B cell (primary cell): Measurements from ENCODE around the gene RAB3IP. TPM values are rescaled to one million over a fixed set of nuclear protein-coding genes. Genes with fewer than 3 reads are reported as not detected.

Experiments used
- ATAC-seq: fragments of 200-7000 bp; cut with Tn5 transposase; one replicate; pipeline ENCODE4 v1.10.0; 2021; ENCODE audit warnings: low read depth, mild to moderate bottlenecking, moderate number of reproducible peaks, moderate library complexity
- CTCF ChIA-PET: fragments of 350-600 bp; sonication (Branson Sonifier 250); formaldehyde crosslinking; loops from one replicate; lab custom pipeline; 2021; ENCODE audit warnings: antibody characterized with exemption, inconsistent platforms; lab: Charles Lee
- POLR2A ChIA-PET: fragments of 350-600 bp; sonication (Branson Sonifier 250); formaldehyde crosslinking; loops from one replicate; lab custom pipeline; 2021; ENCODE audit warnings: antibody characterized with exemption; lab: Charles Lee
- DNase-seq: peaks from one replicate; pipeline ENCODE4 v3.0.0; 2013
- H2AFZ ChIP-seq: 2 replicates; pipeline ENCODE4 v1.6.1; 2012; ENCODE audit warnings: mild to moderate bottlenecking, low read depth, low read length; ENCODE audit not compliant: insufficient read depth, poor library complexity, severe bottlenecking
- H3K27ac ChIP-seq, 2 donors: 1 replicate in 1 of 2; 2 replicates in 1 of 2; pipeline ENCODE4 v1.5.1; 2012 to 2013; ENCODE audit warnings: low read length in 2 of 2, mild to moderate bottlenecking in 2 of 2, moderate library complexity in 1 of 2
- H3K27me3 ChIP-seq, 4 experiments: fragments of 200-600 bp in 1 of 4; sonication (generic) in 1 of 4; replicated peaks in 1 of 4; 1 replicate in 2 of 4; 2 replicates in 2 of 4; pipeline versions ENCODE4 v1.6.1 to v1.7.0; 2013 to 2016; ENCODE audit warnings: low read length in 3 of 4, mild to moderate bottlenecking in 2 of 4, mixed read lengths in 1 of 4, moderate library complexity in 1 of 4; ENCODE audit not compliant: insufficient read depth in 4 of 4, control insufficient read depth in 3 of 4; ENCODE audit errors: control extremely low read depth in 1 of 4
- H3K36me3 ChIP-seq, 2 experiments: replicated peaks in 1 of 2; 1 replicate in 1 of 2; 2 replicates in 1 of 2; pipeline versions ENCODE4 v1.6.1 to v1.7.1; 2013; ENCODE audit warnings: low read length in 1 of 2; ENCODE audit not compliant: insufficient read depth in 2 of 2, control insufficient read depth in 1 of 2; ENCODE audit errors: control extremely low read depth in 1 of 2, extremely low read depth in 1 of 2
- H3K4me1 ChIP-seq, 2 donors: fragments of 200-600 bp in 1 of 2; sonication (generic) in 1 of 2; 1 replicate in 1 of 2; 2 replicates in 1 of 2; pipeline versions ENCODE4 v1.5.1 to v1.6.1; 2013 to 2017; ENCODE audit warnings: low read length in 2 of 2; ENCODE audit not compliant: control insufficient read depth in 2 of 2, insufficient read depth in 2 of 2
- H3K4me2 ChIP-seq: replicated peaks from 2 replicates; pipeline ENCODE3; 2012; ENCODE audit warnings: mild to moderate bottlenecking, low read depth, low read length; ENCODE audit not compliant: poor library complexity, severe bottlenecking
- H3K4me3 ChIP-seq, 5 experiments: fragments of 200-600 bp in 1 of 5; sonication (generic) in 1 of 5; 1 replicate in 3 of 5; 2 replicates in 2 of 5; pipeline versions ENCODE4 v1.5.1 to v1.7.0; 2011 to 2016; ENCODE audit warnings: low read length in 4 of 5, mild to moderate bottlenecking in 4 of 5, low read depth in 2 of 5, control low read depth in 1 of 5, moderate library complexity in 1 of 5; ENCODE audit not compliant: insufficient read depth in 1 of 5; ENCODE audit errors: control extremely low read depth in 1 of 5, extremely low read depth in 1 of 5
- H3K79me2 ChIP-seq: fragments of 200-600 bp; sonication (generic); one replicate; pipeline ENCODE4 v1.6.0; 2016; ENCODE audit warnings: low read length; ENCODE audit not compliant: control insufficient read depth, insufficient read depth
- H3K9ac ChIP-seq: fragments of 200-600 bp; sonication (generic); 2 replicates; pipeline ENCODE4 v1.6.1; 2017; ENCODE audit warnings: mild to moderate bottlenecking, low read length, moderate library complexity
- H3K9me3 ChIP-seq, 3 donors: one replicate each; pipeline versions ENCODE4 v1.6.1 to v1.7.1; 2013; ENCODE audit warnings: low read length in 2 of 3; ENCODE audit not compliant: control insufficient read depth in 2 of 3, insufficient read depth in 1 of 3; ENCODE audit errors: control extremely low read depth in 1 of 3
- H4K20me1 ChIP-seq: 2 replicates; pipeline ENCODE4 v1.6.0; 2012; ENCODE audit warnings: mild to moderate bottlenecking, low read length; ENCODE audit not compliant: insufficient read depth, control insufficient read depth, poor library complexity, severe bottlenecking
- H3K27ac Mint-ChIP-seq: one replicate; pipeline ENCODE4 v1.8.0; 2021; ENCODE audit warnings: mixed read lengths
- H3K27me3 Mint-ChIP-seq: one replicate; pipeline ENCODE4 v1.8.0; 2021; ENCODE audit warnings: mixed read lengths
- H3K4me1 Mint-ChIP-seq: one replicate; pipeline ENCODE4 v1.8.0; 2021; ENCODE audit warnings: mixed read lengths
- H3K4me3 Mint-ChIP-seq: one replicate; pipeline ENCODE4 v1.8.0; 2021; ENCODE audit warnings: mixed read lengths
- H3K9me3 Mint-ChIP-seq: one replicate; pipeline ENCODE4 v1.8.0; 2022; ENCODE audit warnings: mixed read lengths; ENCODE audit not compliant: insufficient read depth
- CTCF ChIP-seq: fragments of 200-600 bp; IDR thresholded peaks from one replicate; pipeline ENCODE4 v1.8.0; 2022; ENCODE audit warnings: antibody characterized with exemption, mild to moderate bottlenecking
- EZH2 ChIP-seq: IDR thresholded peaks from 2 replicates; pipeline ENCODE4 v1.6.1; 2012; ENCODE audit warnings: borderline replicate concordance, low read depth, mild to moderate bottlenecking, moderate library complexity, low read length; ENCODE audit not compliant: insufficient read depth, poor library complexity, severe bottlenecking
- WGBS: methylation state at CpG from one replicate; pipeline ENCODE4 v1.1.5; 2013; ENCODE audit warnings: missing lambda C conversion rate; ENCODE audit not compliant: insufficient coverage; 5-methylcytosine and 5-hydroxymethylcytosine counted together
- intact Hi-C: fragments of 100-400 bp; cut with micrococcal nuclease; formaldehyde crosslinking; loops from one replicate; pipeline ENCODE4 v1.10.0; 2022
- polyA plus RNA-seq: library from polyadenylated mRNA; depleted of rRNA; stranded (reverse); fragments of >200 nt; gene quantifications from 2 replicates; pipeline ENCODE4 v1.2.3, GENCODE V29; 2012
- total RNA-seq, 2 donors: library from RNA; stranded (reverse); fragments of 120-200 nt in 1 of 2; gene quantifications; 1 replicate in 1 of 2; 2 replicates in 1 of 2; pipeline versions ENCODE4 v1.2.3 to v1.2.4, GENCODE V29; 2013 to 2022

RAB3IP gene
- total and polyA plus RNA-seq, 2 donors (not counting 1 experiment from before 2014, with no cell fraction given): 11.2 to 37.9 TPM

- Mint-ChIP-seq H3K27me3 (peaks cover 4% of the 10 kb centered on the region), H3K27ac (no peak overlapping the region), H3K4me1 (no peaks in the 10 kb centered on the region), H3K4me3 (no peak overlapping the region), H3K9me3 (no peaks in the 10 kb centered on the region)
- no peak overlapping the region for H3K4me2 ChIP-seq
- H2AFZ ChIP-seq: no peak overlapping the region
- TF ChIP-seq CTCF: no peak
- no peak for TF ChIP-seq EZH2
- H3K27me3 ChIP-seq: peaks cover 0 to 3% (median 0%) of the 10 kb centered on the region in 4 experiments
- no peaks in the 10 kb centered on the region for H4K20me1 ChIP-seq
- H3K4me1 ChIP-seq: no peaks in the 10 kb centered on the region
- H3K36me3 ChIP-seq: no peaks in the 10 kb centered on the region
- H3K9ac ChIP-seq: no peak overlapping the region
- no peak overlapping the region for H3K4me3 ChIP-seq
- H3K79me2 ChIP-seq: no peaks in the 10 kb centered on the region
- POLR2A ChIA-PET: no interaction called here
- no peak overlapping the region for H3K27ac ChIP-seq
- WGBS: no CpG with 5 or more reads among the region's 3 CpGs
- no peak for ATAC-seq
- intact Hi-C loops: no loop called here
- H3K9me3 ChIP-seq: no peaks in the 10 kb centered on the region
- DNase-seq: no peak
- CTCF ChIA-PET: no interaction called here
Observed at GRCh38 chr12:69822201-69822860, 83.7 kb downstream of the RAB3IP start.

- no peak overlapping the region for H3K4me3 ChIP-seq
- no peaks in the 10 kb centered on the region for H3K4me1 ChIP-seq
- Mint-ChIP-seq H3K27me3 (peaks cover 5% of the 10 kb centered on the region), H3K9me3 (no peaks in the 10 kb centered on the region), H3K4me3 (no peak overlapping the region), H3K4me1 (no peaks in the 10 kb centered on the region), H3K27ac (no peak overlapping the region)
- ATAC-seq (no peak), DNase-seq (no peak)
- peaks cover 0 to 3% (median 0%) of the 10 kb centered on the region in 4 experiments for H3K27me3 ChIP-seq
- H3K27ac ChIP-seq: no peak overlapping the region
- intact Hi-C loops: no loop called here
- CTCF ChIA-PET: no interaction called here
- no peaks in the 10 kb centered on the region for H3K79me2 ChIP-seq
- no peaks in the 10 kb centered on the region for H4K20me1 ChIP-seq
- no peak for TF ChIP-seq CTCF
- TF ChIP-seq EZH2: no peak
- H3K9ac ChIP-seq: no peak overlapping the region
- no peak overlapping the region for H2AFZ ChIP-seq
- no peaks in the 10 kb centered on the region for H3K36me3 ChIP-seq
- POLR2A ChIA-PET: no interaction called here
- no peak overlapping the region for H3K4me2 ChIP-seq
- no peaks in the 10 kb centered on the region for H3K9me3 ChIP-seq
Observed at GRCh38 chr12:69824028-69824427, 85.4 kb downstream of the RAB3IP start.
